GM19328 (cell line): ENCODE results near the gene ARHGAP28.
"Not testable (repeated sequence)": the region's sequence is repeated elsewhere in the genome, so short reads cannot be mapped to it uniquely, and the experiment has no call there.

Source experiments
- ATAC-seq: cut with Tn5 transposase; IDR thresholded peaks from one replicate; pipeline ENCODE4 v1.9.1; 2021; ENCODE audit warnings: mild to moderate bottlenecking, moderate library complexity; ENCODE audit not compliant: unreplicated experiment

Gene ARHGAP28

GRCh38 chr18:6891788-6892187 is 162.3 kb downstream of the ARHGAP28 start:
- ATAC-seq, result no peak

DNA sequence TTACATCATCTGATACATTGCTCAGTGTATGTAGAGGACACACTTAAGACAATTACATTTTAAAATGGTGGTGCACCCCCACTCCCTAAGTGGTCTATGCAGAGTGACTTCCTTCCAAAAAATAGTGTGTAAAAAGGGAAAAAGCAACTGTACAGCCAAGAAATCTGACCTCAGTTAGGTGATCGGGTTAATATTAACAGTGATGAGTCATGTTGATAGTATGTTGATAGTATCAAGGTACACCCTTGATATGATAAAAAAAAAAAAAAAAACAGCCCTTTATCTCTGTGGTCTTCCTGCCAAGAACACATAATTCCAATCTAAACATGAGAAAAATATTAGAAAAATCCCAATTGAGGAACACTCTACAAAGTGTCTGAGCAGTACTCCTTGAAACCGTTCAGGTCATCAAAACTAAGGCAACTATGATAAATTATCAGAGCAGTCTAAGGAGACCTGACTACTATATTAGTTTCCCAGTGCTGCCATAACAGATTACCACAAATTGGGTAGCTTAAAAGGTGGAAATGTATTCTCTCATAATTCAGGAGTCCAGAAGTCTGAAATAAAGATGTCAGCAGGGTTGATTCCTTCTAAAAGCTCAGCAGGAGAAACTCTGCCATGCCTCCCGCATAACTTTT is 171.9 kb downstream of the ARHGAP28 start:
- ATAC-seq, result no peak

DNA sequence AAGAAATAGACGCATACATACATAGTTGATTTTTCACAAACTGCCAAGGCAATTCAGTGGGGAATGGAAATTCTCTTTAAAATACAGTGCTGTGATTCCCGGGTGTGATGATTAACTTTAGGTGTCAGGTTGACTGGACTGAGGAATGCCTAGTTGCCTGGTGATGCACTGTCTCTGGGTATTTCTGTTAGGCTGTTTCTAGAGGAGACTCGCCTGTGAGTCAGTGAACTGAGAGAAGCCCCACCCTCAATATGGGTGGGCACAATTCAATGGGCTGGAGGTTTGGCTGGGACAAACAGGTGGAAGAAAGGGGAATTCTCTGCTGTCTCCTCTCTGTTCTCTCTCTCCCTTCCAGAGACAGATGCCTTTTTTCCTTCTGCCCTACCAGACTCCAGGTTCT is 187.6 kb downstream of the ARHGAP28 start:
- ATAC-seq, result no peak

DNA sequence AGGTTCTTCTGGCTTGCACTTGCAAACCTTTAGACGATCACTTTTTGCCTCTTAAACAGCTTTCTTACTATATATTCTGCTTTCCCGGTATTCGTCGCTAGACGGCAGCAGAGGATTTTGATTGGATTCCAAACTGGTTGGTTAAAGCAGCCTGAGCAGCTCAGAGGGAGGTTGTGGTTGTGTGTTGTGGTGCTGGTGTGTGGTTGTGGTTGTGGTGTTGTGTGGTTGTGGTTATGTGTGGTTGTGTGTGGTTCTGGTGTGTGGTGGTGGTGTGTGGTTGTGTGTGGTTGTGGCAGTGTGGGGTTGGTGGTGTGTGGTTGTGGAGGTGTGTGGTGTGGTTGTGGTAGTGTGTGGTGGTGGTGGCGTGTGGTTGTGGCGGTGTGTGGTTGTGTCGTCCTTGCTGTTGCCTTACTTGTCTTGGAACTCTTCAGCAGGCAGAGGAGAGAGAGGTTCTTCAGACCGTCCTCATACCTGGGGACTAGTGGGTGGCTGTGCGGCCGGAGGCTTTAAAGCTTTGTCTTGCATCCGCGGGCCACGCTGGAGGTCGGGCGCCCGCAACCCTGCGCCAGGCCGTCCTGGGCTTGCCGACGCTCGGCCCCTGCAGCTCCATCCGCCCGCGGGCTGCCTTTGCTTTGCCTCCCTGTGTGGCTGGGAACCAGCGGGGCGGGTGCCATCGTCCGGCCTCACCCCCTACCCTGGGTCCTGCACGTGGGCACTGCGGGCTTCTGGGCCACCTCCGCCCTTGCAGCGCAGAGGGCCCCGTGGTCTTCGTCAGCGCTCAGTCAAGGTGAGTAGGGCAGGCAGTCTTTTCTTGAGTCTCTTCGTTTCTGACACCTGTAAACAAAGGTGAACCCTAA is 190.8 kb downstream of the ARHGAP28 start:
- no peak for ATAC-seq

GRCh38 chr18:6921571-6921970 is 192.1 kb downstream of the ARHGAP28 start:
- no peak for ATAC-seq

DNA sequence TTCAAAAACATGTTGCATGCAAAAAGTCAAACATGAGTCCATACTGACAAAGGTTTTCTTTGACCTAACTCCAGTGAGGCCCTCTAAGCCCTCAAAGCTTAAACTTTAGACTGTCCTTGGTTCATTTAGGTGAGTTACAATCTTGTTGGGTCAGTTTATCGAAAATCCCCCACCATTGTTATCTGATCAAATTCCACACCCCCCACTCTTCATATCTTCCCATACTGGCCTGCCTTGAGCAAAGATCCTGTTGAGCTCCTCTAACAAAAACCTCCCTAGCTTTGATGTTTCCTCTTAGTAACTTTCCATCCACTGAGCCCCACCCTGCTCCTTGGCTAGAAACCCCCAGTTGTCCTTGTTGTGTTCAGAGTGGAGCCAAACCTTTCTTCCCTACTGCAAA is 193.7 kb downstream of the ARHGAP28 start:
- no peak for ATAC-seq

- ATAC-seq, result no peak
Measured at GRCh38 chr18:6927153-6927552, 197.6 kb downstream of the ARHGAP28 start.

- ATAC-seq, result no peak
Measured at GRCh38 chr18:6928359-6928758, 198.8 kb downstream of the ARHGAP28 start.

GRCh38 chr18:6929370-6930102 is 200.0 kb downstream of the ARHGAP28 start:
- ATAC-seq, result no peak

DNA sequence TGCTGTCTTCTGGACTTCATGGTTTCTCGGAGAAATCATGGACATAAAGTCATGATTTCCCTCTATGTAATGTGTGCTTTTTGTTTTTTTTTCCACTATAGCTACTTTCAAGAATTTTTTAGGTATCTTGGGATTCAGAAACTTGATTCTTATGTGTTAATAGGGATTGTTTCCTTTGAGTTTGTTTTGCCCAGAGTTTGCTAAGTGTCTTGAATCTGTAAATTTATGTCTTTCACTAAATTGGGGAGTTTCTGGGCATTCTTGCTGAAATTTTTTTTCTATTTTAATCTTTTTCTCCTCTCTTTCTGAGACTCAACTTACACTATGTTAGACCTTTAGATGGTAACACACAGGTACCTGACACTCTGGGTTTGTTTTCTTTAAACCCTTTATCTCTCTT is 205.3 kb downstream of the ARHGAP28 start:
- no peak for ATAC-seq

DNA sequence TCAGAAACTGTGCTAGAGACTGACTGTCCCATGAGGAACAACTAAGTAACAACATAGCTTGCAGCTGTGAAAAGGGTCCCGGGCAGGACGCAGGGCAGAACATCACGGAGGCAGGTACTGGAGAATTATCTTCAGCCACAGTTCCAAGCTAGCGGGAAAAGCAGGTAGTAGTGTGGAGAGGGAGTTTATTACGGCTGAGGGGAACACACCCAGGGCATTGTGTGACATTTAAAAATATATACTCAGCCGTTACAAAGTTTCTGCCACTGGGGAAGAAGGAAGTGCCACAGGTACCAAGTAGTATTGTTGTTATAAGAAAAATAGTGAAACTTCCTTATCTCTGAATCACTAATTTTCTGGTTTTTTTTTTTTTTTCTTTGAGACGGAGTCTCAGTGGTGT is 208.5 kb downstream of the ARHGAP28 start:
- no peak for ATAC-seq

DNA sequence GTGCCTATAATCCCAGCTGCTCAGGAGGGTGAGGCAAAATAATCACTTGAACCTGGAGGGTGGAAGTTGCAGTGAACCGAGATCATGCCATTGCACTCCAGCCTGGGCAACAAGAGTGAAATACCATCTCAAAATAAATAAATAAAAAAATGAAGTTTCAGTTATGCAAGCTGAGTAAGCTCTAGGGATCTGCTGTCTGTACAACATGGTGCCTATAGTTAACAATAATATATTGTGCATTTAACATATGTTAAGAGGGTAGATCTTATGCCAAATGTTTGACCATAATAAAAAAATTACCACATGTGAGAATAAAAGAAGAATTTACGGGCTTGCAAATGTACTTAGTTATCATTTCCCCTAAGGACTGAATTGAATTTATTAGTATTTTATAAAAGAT is 208.9 kb downstream of the ARHGAP28 start:
- not testable (repeated sequence) for ATAC-seq

DNA sequence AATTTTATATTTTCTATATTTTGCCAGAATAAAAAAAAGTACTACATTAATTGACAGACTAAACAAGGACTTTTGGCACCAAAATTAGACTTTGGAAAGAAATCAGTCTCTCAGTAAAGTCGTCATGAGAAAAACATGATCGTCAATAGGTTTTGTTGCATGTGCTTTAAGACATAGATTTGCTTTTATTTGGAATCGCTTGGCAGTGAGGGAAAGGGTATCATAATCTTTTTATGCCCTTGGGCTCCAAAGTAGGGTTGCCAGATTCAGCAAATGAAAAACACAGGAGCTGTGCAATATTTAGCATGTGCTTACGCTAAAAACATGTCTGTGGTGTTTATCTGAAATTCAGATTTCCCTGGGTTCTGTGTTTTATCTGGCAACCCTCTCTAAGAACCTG is 210.5 kb downstream of the ARHGAP28 start:
- no peak for ATAC-seq

DNA sequence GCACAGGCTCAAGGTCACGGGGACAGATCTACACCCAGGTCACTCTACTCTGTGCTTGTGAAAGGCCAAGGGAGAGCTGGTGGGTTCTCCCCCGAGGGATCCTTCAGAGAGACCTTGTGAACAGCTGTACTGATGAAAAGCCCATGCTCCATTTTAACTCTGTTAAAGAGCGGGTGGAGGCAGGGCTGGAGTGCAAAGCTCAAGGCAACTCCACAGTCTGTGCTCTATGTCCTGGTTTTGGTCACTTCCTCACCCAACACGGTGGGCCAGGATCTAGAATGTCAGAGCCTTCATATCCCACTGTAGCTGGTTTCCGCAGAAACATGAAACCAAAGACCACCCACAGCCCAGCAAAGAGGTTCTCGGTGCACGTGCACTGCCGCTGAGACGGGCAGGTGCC is 210.9 kb downstream of the ARHGAP28 start:
- no peak for ATAC-seq

- ATAC-seq, result no peak
Measured at GRCh38 chr18:6941996-6942395, 212.5 kb downstream of the ARHGAP28 start.

DNA sequence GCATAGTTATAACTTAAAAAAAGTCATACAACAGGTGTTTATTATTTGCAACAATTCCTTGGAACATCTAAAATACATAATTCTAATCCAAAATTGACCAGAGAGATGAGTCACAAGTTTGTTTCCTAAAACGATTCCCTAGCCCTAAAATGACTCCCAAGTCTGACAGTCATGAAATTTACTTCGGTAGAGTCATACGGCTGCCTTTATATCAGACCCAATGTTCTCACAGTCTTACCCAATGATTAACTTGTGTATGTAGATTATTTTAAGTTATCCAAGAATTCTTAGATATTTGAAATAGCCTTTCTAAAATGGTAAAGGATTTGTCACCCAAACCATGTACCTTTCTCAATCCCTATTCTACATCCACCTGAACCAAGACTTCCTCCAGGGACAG is 213.2 kb downstream of the ARHGAP28 start:
- ATAC-seq, result no peak

DNA sequence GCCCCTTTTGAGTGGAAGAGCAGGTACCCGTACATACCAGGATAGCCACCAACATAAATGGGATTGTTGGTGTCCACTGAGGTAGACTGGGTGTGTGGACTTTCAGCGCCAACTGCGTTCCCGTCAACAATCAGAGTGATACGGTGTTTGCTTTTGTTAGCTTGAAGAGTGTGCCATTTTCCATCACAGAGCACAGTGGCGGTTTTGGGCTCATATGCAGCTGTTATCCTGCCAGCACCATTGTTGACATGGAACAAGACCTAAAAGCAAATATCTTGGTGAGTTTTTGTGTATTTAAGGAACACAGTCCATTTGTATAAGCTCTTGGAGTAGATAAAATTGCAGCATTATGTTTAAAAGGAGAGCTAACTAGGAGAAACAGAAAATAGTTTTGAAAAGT is 213.6 kb downstream of the ARHGAP28 start:
- ATAC-seq, result no peak

DNA sequence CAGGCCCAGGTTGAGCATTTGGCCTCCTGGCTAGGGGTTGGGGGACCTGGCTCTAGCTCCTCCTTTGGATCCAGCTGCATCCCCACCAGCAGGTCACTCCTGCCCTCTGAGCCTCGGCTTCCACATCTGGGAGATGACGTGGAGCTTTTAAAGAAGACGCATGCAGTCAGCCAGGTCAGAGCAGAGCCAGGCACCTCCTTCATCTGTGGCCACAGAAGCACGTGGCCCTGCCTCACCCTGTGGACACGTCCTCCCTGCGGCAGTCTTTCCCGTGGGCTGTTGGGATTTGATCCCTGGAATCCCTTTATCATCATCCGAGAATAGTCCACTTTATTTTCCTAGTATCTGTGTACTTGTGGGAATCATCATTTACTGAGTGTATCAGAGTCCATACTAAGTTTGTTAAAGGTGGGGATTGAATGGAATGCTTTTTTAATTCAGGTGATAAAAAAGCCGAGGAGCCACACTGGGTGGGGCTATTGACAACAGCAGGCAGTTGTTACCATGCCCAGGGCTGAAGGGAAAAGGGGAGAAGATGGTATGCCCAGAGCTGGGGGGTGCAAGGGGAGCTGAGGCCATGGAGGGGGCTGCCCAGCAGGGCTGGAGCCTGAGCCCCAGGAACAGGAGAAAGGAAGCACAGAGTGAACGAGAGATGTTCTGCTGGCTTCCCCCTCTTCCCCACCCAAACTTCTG is 218.0 kb downstream of the ARHGAP28 start:
- no peak for ATAC-seq

DNA sequence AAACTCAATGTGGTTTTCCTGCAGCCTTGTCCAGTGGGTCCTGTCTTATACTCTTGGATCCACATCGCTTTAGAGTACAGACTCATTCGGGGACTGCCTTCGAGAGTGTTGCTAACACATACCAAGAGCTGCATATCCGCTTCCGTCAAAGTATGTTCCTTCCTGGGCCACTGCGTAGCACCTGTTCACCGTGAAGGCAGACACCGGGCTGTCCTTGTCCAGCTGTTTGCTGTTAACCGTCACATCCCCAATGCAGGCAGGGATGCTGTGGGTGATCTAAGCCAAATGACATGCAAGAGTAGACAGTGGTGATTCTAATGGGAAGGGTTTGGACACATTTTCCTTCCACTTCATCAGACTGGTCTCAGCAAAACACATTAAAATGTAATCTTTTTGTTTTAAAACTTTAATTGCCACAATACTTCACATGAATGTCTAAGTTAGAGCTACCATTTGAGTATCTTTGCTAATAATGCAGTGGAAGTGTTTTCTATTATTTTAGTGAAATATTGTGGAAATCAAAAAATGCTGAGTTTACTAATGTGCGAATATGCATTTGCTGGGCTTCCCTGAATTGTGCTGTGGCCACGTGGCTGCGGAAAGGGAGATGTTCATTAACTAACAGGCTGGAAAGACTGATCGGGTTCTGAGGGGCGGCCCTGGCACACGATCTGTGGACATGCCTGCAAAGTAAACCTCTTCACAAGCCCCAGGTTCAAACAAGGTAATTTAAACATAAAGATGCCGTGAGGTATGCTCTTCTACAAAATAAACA is 219.0 kb downstream of the ARHGAP28 start:
- ATAC-seq, result no peak

DNA sequence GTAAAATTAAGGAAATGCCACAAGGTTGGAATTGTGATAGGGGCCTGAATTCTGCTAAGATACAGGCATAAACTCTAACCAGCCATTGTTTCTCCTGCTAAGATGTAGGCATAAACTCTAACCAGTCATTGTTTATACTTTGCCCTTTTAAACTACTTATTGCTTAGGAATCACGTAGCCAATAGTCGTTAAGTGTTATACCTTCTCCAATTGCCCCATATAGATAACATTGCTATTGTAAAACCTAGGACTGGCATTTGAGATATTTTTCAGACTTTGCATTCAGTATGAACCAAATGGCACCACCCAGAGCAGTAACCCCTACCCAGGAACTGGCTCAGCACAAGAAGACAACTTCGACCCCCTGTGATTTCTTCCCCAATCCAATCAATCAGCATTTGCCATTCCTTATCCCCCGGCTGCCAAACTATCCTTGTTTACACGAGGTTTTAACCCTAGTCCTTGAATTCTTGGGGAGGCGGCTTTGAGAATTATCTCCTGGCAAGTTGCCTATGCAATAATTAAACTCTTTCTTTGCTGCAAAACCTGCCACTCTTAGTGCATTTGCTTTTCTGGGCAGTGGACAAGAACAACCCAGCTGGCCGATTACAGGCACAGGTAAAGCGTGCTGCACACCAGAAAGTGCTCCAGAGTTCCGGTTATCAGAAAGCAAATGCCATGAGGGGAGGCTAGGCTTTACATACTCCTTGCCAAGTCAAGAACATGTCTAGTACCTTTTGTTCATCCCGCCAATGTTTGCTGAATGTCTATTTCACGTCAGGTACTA is 220.5 kb downstream of the ARHGAP28 start:
- no peak for ATAC-seq
